ENCODE data around the gene WNT8A.

DNA sequence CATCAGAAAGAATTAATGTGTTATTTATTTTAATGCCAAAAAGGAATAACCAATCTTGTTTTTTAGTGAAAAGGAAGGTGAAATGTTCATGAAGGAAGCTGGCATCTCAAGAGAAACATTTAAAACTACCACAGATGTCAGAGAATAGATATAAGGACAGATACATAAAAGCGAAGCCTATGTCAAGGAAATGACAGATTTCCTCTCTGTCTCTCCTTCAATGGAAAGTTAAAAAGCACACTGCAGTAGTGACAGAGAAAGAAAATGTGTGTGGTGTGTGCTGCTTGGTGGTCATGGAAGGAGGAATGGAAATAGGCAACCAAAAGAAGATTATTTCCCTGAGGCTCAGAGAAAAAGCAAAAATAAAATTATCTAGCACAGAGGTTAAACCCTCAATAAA is 9.2 kb downstream of the WNT8A start:
- TF ChIP-seq, protein P1, sequence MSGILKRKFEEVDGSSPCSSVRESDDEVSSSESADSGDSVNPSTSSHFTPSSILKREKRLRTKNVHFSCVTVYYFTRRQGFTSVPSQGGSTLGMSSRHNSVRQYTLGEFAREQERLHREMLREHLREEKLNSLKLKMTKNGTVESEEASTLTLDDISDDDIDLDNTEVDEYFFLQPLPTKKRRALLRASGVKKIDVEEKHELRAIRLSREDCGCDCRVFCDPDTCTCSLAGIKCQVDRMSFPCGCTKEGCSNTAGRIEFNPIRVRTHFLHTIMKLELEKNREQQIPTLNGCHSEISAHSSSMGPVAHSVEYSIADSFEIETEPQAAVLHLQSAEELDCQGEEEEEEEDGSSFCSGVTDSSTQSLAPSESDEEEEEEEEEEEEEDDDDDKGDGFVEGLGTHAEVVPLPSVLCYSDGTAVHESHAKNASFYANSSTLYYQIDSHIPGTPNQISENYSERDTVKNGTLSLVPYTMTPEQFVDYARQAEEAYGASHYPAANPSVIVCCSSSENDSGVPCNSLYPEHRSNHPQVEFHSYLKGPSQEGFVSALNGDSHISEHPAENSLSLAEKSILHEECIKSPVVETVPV (CRISPR knock-in tag; IDR thresholded peaks at IDR 0.05), result no peak
- TF ChIP-seq ESRRG (CRISPR knock-in tag; IDR thresholded peaks at IDR 0.05) (no peak), TSHZ2 (CRISPR knock-in tag; IDR thresholded peaks at IDR 0.05) (no peak), ZC3H10 (CRISPR knock-in tag; IDR thresholded peaks at IDR 0.05) (no peak), CSDC2 (CRISPR knock-in tag; IDR thresholded peaks at IDR 0.05) (no peak)

Measured in SK-N-SH treated with all-trans-retinoic acid at 6 μM for 48 hours (cell line).